Measurements from ENCODE around the gene KCNH8. TPM values are rescaled to one million over a fixed set of nuclear protein-coding genes. Genes with fewer than 3 reads are reported as not detected.

KCNH8 gene
- total RNA-seq, 4 donors from 2014 or later, result 0.11 to 0.42 (median 0.26) TPM

GRCh38 chr3:19106307-19106706, 42.0 kb upstream of the KCNH8 start:
- Histone ChIP-seq H3K4me3 (no peak overlapping the region), H3K9me3 (no peaks in the 10 kb centered on the region), H3K27ac (replicated peaks in 1 of 4) (no peak overlapping the region), H3K4me1 (no peaks in the 10 kb centered on the region), H3K36me3 (no peaks in the 10 kb centered on the region), H3K27me3 (peaks cover 0 to 9% (median 0%) of the 10 kb centered on the region in 4 donors)
- intact Hi-C loops (cut with DNase I), result no loop called here
- TF ChIP-seq POLR2A (IDR thresholded peaks at IDR 0.05; ENCODE audit: low read depth) (no peak), CTCF (IDR thresholded peaks at IDR 0.05) (no peak), EP300 (IDR thresholded peaks at IDR 0.05) (no peak)
- WGBS, result 100% methylated on average over 1 of the region's 1 CpG
- DNase-seq (ENCODE audit: extremely low spot score), result no peak

- Histone ChIP-seq H3K36me3 (no peaks in the 10 kb centered on the region), H3K4me1 (no peaks in the 10 kb centered on the region), H3K4me3 (no peak overlapping the region), H3K9me3 (no peaks in the 10 kb centered on the region), H3K27ac (replicated peaks in 1 of 4) (no peak overlapping the region), H3K27me3 (peaks cover 0 to 9% (median 0%) of the 10 kb centered on the region in 4 donors)
- WGBS, result 80% methylated on average over 3 of the region's 3 CpGs
- intact Hi-C loops (cut with DNase I), result no loop called here
- DNase-seq (ENCODE audit: extremely low spot score), result no peak
- no peak for TF ChIP-seq POLR2A (IDR thresholded peaks at IDR 0.05; ENCODE audit: low read depth)
- no peak for TF ChIP-seq POLR2AphosphoS5 (IDR thresholded peaks at IDR 0.05)
- TF ChIP-seq CTCF (IDR thresholded peaks at IDR 0.05), result no peak
These were observed 40.6 kb upstream of the KCNH8 start for GRCh38 chr3:19107719-19108118.

- TF ChIP-seq POLR2A (IDR thresholded peaks at IDR 0.05; ENCODE audit: low read depth) (no peak), EP300 (IDR thresholded peaks at IDR 0.05) (no peak), POLR2AphosphoS5 (IDR thresholded peaks at IDR 0.05) (no peak), CTCF (IDR thresholded peaks at IDR 0.05) (no peak)
- H3K4me1 ChIP-seq, result no peaks in the 10 kb centered on the region
- DNase-seq (ENCODE audit: extremely low spot score), result no peak
- no peaks in the 10 kb centered on the region for H3K27me3 ChIP-seq
- intact Hi-C loops (cut with DNase I), result no loop called here
- WGBS, result 82% methylated on average over 1 of the region's 1 CpG
- H3K27ac ChIP-seq (replicated peaks in 1 of 4), result no peak overlapping the region
- H3K9me3 ChIP-seq, result no peaks in the 10 kb centered on the region
- no peaks in the 10 kb centered on the region for H3K36me3 ChIP-seq
- H3K4me3 ChIP-seq, result no peak overlapping the region
These were observed 37.9 kb upstream of the KCNH8 start for GRCh38 chr3:19110335-19110895.

GRCh38 chr3:19114461-19114860, 33.8 kb upstream of the KCNH8 start:
- DNase-seq (ENCODE audit: extremely low spot score), result no peak
- H3K9me3 ChIP-seq, result no peaks in the 10 kb centered on the region
- H3K27me3 ChIP-seq, result no peaks in the 10 kb centered on the region
- intact Hi-C loops (cut with DNase I), result no loop called here
- H3K27ac ChIP-seq (replicated peaks in 1 of 4), result no peak overlapping the region
- H3K4me3 ChIP-seq, result no peak overlapping the region
- H3K36me3 ChIP-seq, result no peaks in the 10 kb centered on the region
- 52% methylated on average over 1 of the region's 1 CpG for WGBS
- H3K4me1 ChIP-seq, result no peaks in the 10 kb centered on the region
- no peak for TF ChIP-seq CTCF (IDR thresholded peaks at IDR 0.05)
- no peak for TF ChIP-seq EP300 (IDR thresholded peaks at IDR 0.05)
- TF ChIP-seq POLR2AphosphoS5 (IDR thresholded peaks at IDR 0.05), result no peak
- TF ChIP-seq POLR2A (IDR thresholded peaks at IDR 0.05; ENCODE audit: low read depth), result no peak

GRCh38 chr3:19116239-19116638, 32.1 kb upstream of the KCNH8 start:
- intact Hi-C loops (cut with DNase I), result no loop called here
- H3K27me3 ChIP-seq, result no peaks in the 10 kb centered on the region
- H3K9me3 ChIP-seq, result no peaks in the 10 kb centered on the region
- no peaks in the 10 kb centered on the region for H3K36me3 ChIP-seq
- no peaks in the 10 kb centered on the region for H3K4me1 ChIP-seq
- H3K4me3 ChIP-seq, result no peak overlapping the region
- no peak for DNase-seq (ENCODE audit: extremely low spot score)
- WGBS, result 74% methylated on average over 2 of the region's 2 CpGs
- TF ChIP-seq CTCF (IDR thresholded peaks at IDR 0.05), result no peak
- no peak for TF ChIP-seq POLR2A (IDR thresholded peaks at IDR 0.05; ENCODE audit: low read depth)
- no peak for TF ChIP-seq POLR2AphosphoS5 (IDR thresholded peaks at IDR 0.05)
- no peak for TF ChIP-seq EP300 (IDR thresholded peaks at IDR 0.05)
- H3K27ac ChIP-seq (replicated peaks in 1 of 4), result no peak overlapping the region
